Dedifferentiated amniotic fluid mesenchymal stem cell (primary cell): ENCODE data around the gene SAG.

ENCODE experiments used
- DNase-seq: peaks from one replicate; pipeline ENCODE4 v3.0.0-alpha.2; 2016; ENCODE audit errors: extremely low spot score

The SAG gene

GRCh38 chr2:233288663-233289062, 19.0 kb upstream of the SAG start:
- no peak for DNase-seq

GRCh38 chr2:233289648-233290047, 18.0 kb upstream of the SAG start:
- DNase-seq = no peak

GRCh38 chr2:233290051-233290845, 17.4 kb upstream of the SAG start:
- no peak for DNase-seq

GRCh38 chr2:233295891-233296290, 11.7 kb upstream of the SAG start:
- DNase-seq = no peak

- DNase-seq = no peak
Measured at GRCh38 chr2:233297076-233297475, 10.5 kb upstream of the SAG start.

GRCh38 chr2:233300401-233300800, 7.2 kb upstream of the SAG start:
- no peak for DNase-seq

- no peak for DNase-seq
Measured at GRCh38 chr2:233301248-233301647, 6.4 kb upstream of the SAG start.

- DNase-seq = no peak
Measured at GRCh38 chr2:233301811-233302210, 5.8 kb upstream of the SAG start.

GRCh38 chr2:233303252-233303651, 4.4 kb upstream of the SAG start:
- no peak for DNase-seq

GRCh38 chr2:233311241-233311926, 3.8 kb downstream of the SAG start:
- no peak for DNase-seq

- DNase-seq = no peak
Measured at GRCh38 chr2:233312874-233313273, 5.3 kb downstream of the SAG start.

GRCh38 chr2:233314180-233314925, 6.7 kb downstream of the SAG start:
- no peak for DNase-seq

GRCh38 chr2:233317196-233317943, 9.8 kb downstream of the SAG start:
- DNase-seq = no peak

GRCh38 chr2:233319256-233319655, 11.6 kb downstream of the SAG start:
- DNase-seq = no peak

GRCh38 chr2:233320470-233320869, 12.9 kb downstream of the SAG start:
- DNase-seq = no peak

- DNase-seq = no peak
Measured at GRCh38 chr2:233321166-233321565, 13.6 kb downstream of the SAG start.

- no peak for DNase-seq
Measured at GRCh38 chr2:233323851-233324250, 16.2 kb downstream of the SAG start.

- no peak for DNase-seq
Measured at GRCh38 chr2:233325256-233325655, 17.6 kb downstream of the SAG start.

GRCh38 chr2:233325814-233326213, 18.2 kb downstream of the SAG start:
- DNase-seq = no peak

- no peak for DNase-seq
Measured at GRCh38 chr2:233326500-233326899, 18.9 kb downstream of the SAG start.

- no peak for DNase-seq
Measured at GRCh38 chr2:233328922-233329321, 21.3 kb downstream of the SAG start.
